AG04449 (cell line): ENCODE measurements around the gene CDC42SE2.

ENCODE experiments used
- CTCF ChIA-PET: fragments of 350-600 bp; formaldehyde crosslinking; extraction: SDS; loops from one replicate; lab custom pipeline; 2021; ENCODE audit warnings: antibody characterized with exemption; lab: Yijun Ruan, JAX
- POLR2A ChIA-PET: fragments of 400-600, 350-600 bp; formaldehyde crosslinking; extraction: SDS; loops from one replicate; lab custom pipeline; 2020; ENCODE audit warnings: antibody characterized with exemption, inconsistent platforms; lab: Yijun Ruan, JAX
- DNase-seq: peaks from one replicate; pipeline ENCODE4 v3.0.0-alpha.2; 2010; ENCODE audit warnings: low read depth, low spot score
- H3K4me3 ChIP-seq: 2 replicates; pipeline ENCODE4 v1.5.1; 2011; ENCODE audit warnings: low read depth, mild to moderate bottlenecking, control low read depth, low read length
- TF ChIP-seq, protein P1 (sequence below): IDR thresholded peaks from one replicate; pipeline ENCODE4 v1.5.1; 2011; ENCODE audit warnings: mild to moderate bottlenecking, moderate library complexity, low read length, control low read depth, inconsistent platforms; ENCODE audit not compliant: insufficient read depth; ENCODE audit errors: missing control alignments

The CDC42SE2 gene

DNA sequence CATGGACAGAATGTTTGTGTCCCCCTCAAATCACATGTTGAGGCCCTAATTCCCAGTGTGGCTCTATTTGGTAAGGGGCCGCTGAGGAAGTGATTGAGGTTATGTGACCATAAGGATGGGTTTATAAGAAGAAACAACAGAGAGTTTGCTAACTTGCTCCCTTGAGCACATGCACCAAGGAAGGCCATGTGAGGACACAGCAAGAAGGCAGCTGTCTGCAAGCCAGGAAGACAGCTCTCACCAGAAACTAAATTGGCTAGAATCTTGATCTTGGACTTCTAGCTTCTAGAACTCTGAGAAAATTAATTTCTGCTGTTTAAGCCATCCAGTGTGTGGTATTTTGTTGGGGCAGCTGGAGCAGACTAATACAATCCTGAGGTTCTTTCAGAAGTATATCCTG lies 35.2 kb upstream of the CDC42SE2 start:
- CTCF ChIA-PET = no interaction called here
- POLR2A ChIA-PET = no interaction called here
- TF ChIP-seq, protein P1, sequence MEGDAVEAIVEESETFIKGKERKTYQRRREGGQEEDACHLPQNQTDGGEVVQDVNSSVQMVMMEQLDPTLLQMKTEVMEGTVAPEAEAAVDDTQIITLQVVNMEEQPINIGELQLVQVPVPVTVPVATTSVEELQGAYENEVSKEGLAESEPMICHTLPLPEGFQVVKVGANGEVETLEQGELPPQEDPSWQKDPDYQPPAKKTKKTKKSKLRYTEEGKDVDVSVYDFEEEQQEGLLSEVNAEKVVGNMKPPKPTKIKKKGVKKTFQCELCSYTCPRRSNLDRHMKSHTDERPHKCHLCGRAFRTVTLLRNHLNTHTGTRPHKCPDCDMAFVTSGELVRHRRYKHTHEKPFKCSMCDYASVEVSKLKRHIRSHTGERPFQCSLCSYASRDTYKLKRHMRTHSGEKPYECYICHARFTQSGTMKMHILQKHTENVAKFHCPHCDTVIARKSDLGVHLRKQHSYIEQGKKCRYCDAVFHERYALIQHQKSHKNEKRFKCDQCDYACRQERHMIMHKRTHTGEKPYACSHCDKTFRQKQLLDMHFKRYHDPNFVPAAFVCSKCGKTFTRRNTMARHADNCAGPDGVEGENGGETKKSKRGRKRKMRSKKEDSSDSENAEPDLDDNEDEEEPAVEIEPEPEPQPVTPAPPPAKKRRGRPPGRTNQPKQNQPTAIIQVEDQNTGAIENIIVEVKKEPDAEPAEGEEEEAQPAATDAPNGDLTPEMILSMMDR = no peak

DNA sequence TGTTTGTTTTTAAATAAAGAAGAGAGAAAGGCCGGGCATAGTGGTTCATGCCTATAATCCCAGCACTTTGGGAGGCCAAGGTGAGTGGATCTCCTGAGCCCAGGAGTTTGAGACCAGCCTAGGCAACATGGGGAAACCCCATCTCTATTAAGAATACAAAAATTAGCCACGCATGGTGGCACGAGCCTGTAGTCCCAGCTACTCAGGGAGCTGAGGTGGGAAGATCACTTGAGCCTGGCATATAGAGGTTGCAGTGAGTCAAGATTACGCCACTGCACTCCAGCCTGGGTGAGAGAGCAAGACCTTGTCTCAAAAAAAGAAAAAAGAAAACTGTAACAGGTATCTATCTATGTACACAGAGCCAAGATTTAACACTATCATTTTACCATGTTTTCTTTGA lies 34.2 kb upstream of the CDC42SE2 start:
- no peak overlapping the region for H3K4me3 ChIP-seq
- DNase-seq = no peak
- POLR2A ChIA-PET = no interaction called here
- CTCF ChIA-PET = no interaction called here
- TF ChIP-seq, protein P1 = no peak

More for the DNA sequence above, 35.2 kb upstream of the CDC42SE2 start:
- no peak for DNase-seq
- no peak overlapping the region for H3K4me3 ChIP-seq

DNA sequence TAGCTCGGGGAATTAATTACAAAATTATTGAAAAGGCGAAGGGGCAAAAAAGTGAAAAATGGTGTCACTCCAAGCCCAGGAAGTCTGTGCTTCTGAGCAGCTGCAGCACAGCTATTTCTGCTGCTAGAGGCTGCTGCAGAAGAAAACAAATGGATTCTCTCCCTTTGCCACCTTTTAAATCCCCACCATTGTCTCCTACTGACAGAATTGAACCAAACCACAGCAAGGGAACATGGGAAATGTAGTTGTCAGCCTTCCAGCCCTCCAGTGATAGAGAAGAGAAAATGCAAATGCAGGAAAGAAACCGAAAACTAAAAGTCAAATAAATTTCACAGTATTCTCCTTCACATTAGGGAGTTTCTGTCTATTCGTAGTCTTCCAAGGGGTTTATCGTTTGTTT lies 33.4 kb upstream of the CDC42SE2 start:
- H3K4me3 ChIP-seq = no peak overlapping the region
- TF ChIP-seq, protein P1 = no peak
- POLR2A ChIA-PET = interaction anchor here (0.6 kb wide), 1 partner anchor 41 kb away, joined by 3 read pairs; no protein-coding TSS in a partner anchor
- CTCF ChIA-PET = no interaction called here
- DNase-seq = no peak

DNA sequence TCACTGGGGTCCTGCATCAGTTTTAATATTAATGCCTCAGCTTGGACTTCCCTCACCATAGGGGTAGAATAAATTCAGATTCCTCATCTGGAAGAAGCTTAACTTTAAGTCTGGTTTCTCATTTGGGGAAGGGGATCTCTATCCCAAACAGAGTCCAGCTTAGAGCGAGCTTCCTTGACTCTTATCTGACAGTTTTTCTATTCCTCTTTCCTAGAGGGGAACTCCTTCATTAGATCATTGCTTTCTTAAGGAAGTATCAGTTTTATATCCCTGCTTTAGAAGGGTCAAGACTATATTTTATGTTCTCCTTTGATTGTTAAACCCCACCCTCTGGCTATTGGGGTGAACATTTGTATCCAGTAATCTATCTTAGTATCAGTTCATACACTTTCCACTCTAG lies 24.2 kb upstream of the CDC42SE2 start:
- no peak for DNase-seq
- ChIA-PET POLR2A (no interaction called here), CTCF (no interaction called here)
- no peak overlapping the region for H3K4me3 ChIP-seq
- TF ChIP-seq, protein P1 = no peak

DNA sequence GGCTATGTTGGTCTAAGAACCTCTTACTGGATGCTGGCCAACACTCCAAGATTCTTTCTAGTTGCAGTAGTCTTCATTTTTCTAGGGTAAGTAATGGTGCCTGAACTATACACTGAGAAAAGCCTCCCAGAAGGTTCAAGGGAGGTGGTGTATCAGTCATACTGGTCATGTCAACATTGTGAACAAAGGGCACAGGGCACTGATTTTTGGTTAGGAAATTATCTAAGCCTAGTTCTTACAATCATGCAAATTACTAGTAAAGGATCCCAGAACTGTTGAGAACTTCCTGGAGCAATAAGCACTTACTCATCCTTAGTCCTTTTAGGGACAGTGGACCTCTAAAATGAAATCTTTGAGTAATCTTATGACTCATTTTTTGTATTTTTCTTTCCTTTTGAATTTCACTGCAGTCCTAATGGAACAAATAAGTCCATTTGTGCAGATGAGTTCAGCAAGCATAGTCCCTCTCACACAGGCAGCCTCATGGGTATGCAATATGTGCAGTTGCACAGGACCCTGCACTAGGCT lies 21.1 kb upstream of the CDC42SE2 start:
- peak; percentile 82 for DNase-seq
- CTCF ChIA-PET = no interaction called here
- H3K4me3 ChIP-seq = no peak overlapping the region
- TF ChIP-seq, protein P1 = no peak
- POLR2A ChIA-PET = no interaction called here

DNA sequence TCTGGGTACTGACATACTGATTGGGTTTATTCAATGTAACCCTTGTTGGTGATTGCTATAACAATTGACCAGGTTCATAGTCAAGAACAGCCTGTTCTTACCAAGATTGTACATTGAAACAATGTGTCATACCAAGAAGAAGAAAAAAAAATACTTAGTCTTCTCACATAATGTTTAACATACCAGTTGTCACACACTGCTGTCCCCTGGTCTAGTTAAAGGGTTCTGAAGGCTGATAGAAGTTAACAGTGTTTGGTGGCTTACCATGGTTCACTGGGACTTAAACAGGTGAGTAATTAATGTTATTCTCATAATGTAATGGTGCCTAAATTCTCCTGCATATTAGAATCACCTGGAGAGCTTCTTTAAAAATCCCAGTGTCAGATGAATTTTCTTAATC lies 18.5 kb upstream of the CDC42SE2 start:
- POLR2A ChIA-PET = no interaction called here
- no peak overlapping the region for H3K4me3 ChIP-seq
- DNase-seq = no peak
- TF ChIP-seq, protein P1 = no peak
- CTCF ChIA-PET = no interaction called here
